ENCODE measurements around the gene MBD6.
"Not testable (repeated sequence)": the region's sequence is repeated elsewhere in the genome, so short reads cannot be mapped to it uniquely, and the experiment has no call there.

The MBD6 gene

GRCh38 chr12:57515934-57516541 lies 6.6 kb upstream of the MBD6 start:
- no peak for DNase-seq (ENCODE audit: low spot score)

- DNase-seq (ENCODE audit: low spot score) = no peak
Observed at GRCh38 chr12:57516617-57517153, 5.9 kb upstream of the MBD6 start.

GRCh38 chr12:57517187-57517586 lies 5.4 kb upstream of the MBD6 start:
- DNase-seq (ENCODE audit: low spot score) = no peak

- DNase-seq (ENCODE audit: low spot score) = not testable (repeated sequence)
Observed at GRCh38 chr12:57517718-57518117, 4.9 kb upstream of the MBD6 start.

GRCh38 chr12:57518176-57518919 lies 4.3 kb upstream of the MBD6 start:
- no peak for DNase-seq (ENCODE audit: low spot score)

GRCh38 chr12:57518920-57519795 lies 3.5 kb upstream of the MBD6 start:
- DNase-seq (ENCODE audit: low spot score) = peak; percentile 82

GRCh38 chr12:57519796-57520052 lies 2.9 kb upstream of the MBD6 start:
- DNase-seq (ENCODE audit: low spot score) = no peak

- DNase-seq (ENCODE audit: low spot score) = peak; percentile 99
Observed at GRCh38 chr12:57520053-57520818, 2.4 kb upstream of the MBD6 start, which contains the start of gene DDIT3. TSS of gene DDIT3 (minus strand) at chr12:57520514. CDS start at chr12:57517406, 3,108 bp downstream.

- no peak for DNase-seq (ENCODE audit: low spot score)
Observed at GRCh38 chr12:57521525-57522010, 1.1 kb upstream of the MBD6 start.

GRCh38 chr12:57522887-57523705 lies 472 bp downstream of the MBD6 start:
- peak; percentile 53 for DNase-seq (ENCODE audit: low spot score)

- peak; percentile 40 for DNase-seq (ENCODE audit: low spot score)
Observed at GRCh38 chr12:57523706-57524614, 1.3 kb downstream of the MBD6 start.

- no peak for DNase-seq (ENCODE audit: low spot score)
Observed at GRCh38 chr12:57524814-57525614, 2.4 kb downstream of the MBD6 start.

GRCh38 chr12:57525615-57526383 lies 3.2 kb downstream of the MBD6 start:
- no peak for DNase-seq (ENCODE audit: low spot score)

GRCh38 chr12:57526477-57527126 lies 4.0 kb downstream of the MBD6 start:
- no peak for DNase-seq (ENCODE audit: low spot score)

- no peak for DNase-seq (ENCODE audit: low spot score)
Observed at GRCh38 chr12:57527184-57527583, 4.6 kb downstream of the MBD6 start.

- DNase-seq (ENCODE audit: low spot score) = no peak
Observed at GRCh38 chr12:57528176-57528575, 5.6 kb downstream of the MBD6 start.

- no peak for DNase-seq (ENCODE audit: low spot score)
Observed at GRCh38 chr12:57528831-57529555, 6.4 kb downstream of the MBD6 start.

Measured in NAMALWA (cell line).